HepG2 (cell line): ENCODE data around the gene TMEM144.

Experiments
- CTCF ChIP-seq: sonication (generic); formaldehyde crosslinking; IDR thresholded peaks from 2 replicates; pipeline ENCODE4 v1.5.0; 2020; ENCODE audit warnings: mild to moderate bottlenecking, missing genetic modification reagents, moderate library complexity
- SMAD3 ChIP-seq: sonication (generic); formaldehyde crosslinking; IDR thresholded peaks from 2 replicates; pipeline ENCODE4 v1.4.0; 2020; ENCODE audit warnings: missing genetic modification reagents
- SP2 ChIP-seq: sonication (generic); formaldehyde crosslinking; IDR thresholded peaks from 2 replicates; pipeline ENCODE4 v1.5.1; 2020; ENCODE audit warnings: mild to moderate bottlenecking, missing genetic modification reagents
- ZBTB38 ChIP-seq: sonication (generic); formaldehyde crosslinking; IDR thresholded peaks from 2 replicates; pipeline ENCODE4 v1.5.1; 2020; ENCODE audit warnings: mild to moderate bottlenecking, missing genetic modification reagents
- ZBTB44 ChIP-seq: sonication (generic); formaldehyde crosslinking; IDR thresholded peaks from 2 replicates; pipeline ENCODE4 v1.4.0; 2020; ENCODE audit warnings: missing genetic modification reagents

- TF ChIP-seq SP2: no peak
- no peak for TF ChIP-seq CTCF (CRISPR knock-in tag)
- no peak for TF ChIP-seq ZBTB38 (CRISPR knock-in tag)
- 0 out of 2 replicates have a peak, but pooled peaks have one; percentile 24 for TF ChIP-seq SMAD3 (CRISPR knock-in tag)
- no peak for TF ChIP-seq ZBTB44 (CRISPR knock-in tag)
These were observed 41.7 kb upstream of the TMEM144 start for GRCh38 chr4:158168606-158169005.
